SK-N-SH treated with all-trans-retinoic acid at 6 μM for 48 hours (cell line): ENCODE data around the gene SLC25A26.

Experiments
- BACH2 ChIP-seq: fragments of 250-450 bp; sonication (Bioruptor Pico); IDR thresholded peaks from 2 replicates; pipeline ENCODE4 v1.9.0; 2021; ENCODE audit warnings: mild to moderate bottlenecking, borderline replicate concordance
- ESRRG ChIP-seq: fragments of 250-450 bp; sonication (Bioruptor Pico); IDR thresholded peaks from 2 replicates; pipeline ENCODE4 v1.6.1; 2021; ENCODE audit warnings: mild to moderate bottlenecking
- OSR1 ChIP-seq: fragments of 250-450 bp; sonication (Bioruptor Pico); IDR thresholded peaks from 2 replicates; pipeline ENCODE4 v1.8.0; 2022; ENCODE audit warnings: moderate library complexity, mild to moderate bottlenecking, inconsistent platforms
- PATZ1 ChIP-seq: fragments of 250-450 bp; sonication (Bioruptor Pico); IDR thresholded peaks from 2 replicates; pipeline ENCODE4 v1.8.0; 2020; ENCODE audit warnings: mild to moderate bottlenecking, moderate library complexity, borderline replicate concordance
- SNAI2 ChIP-seq: fragments of 250-450 bp; sonication (Bioruptor Pico); IDR thresholded peaks from 2 replicates; pipeline ENCODE4 v1.5.0; 2020; ENCODE audit warnings: mild to moderate bottlenecking, moderate library complexity
- TSHZ2 ChIP-seq: fragments of 250-450 bp; sonication (Bioruptor Pico); IDR thresholded peaks from 2 replicates; pipeline ENCODE4 v1.5.0; 2020; ENCODE audit warnings: mild to moderate bottlenecking, moderate library complexity
- ZC3H10 ChIP-seq: fragments of 250-450 bp; sonication (Bioruptor Pico); IDR thresholded peaks from 2 replicates; pipeline ENCODE4 v1.5.1; 2021; ENCODE audit warnings: mild to moderate bottlenecking, moderate library complexity

GRCh38 chr3:66322436-66322835, 101.6 kb downstream of the SLC25A26 start:
- no peak for TF ChIP-seq PATZ1 (CRISPR knock-in tag)
- TF ChIP-seq ZC3H10 (CRISPR knock-in tag): no peak
- TF ChIP-seq OSR1: no peak
- no peak for TF ChIP-seq SNAI2 (CRISPR knock-in tag)
- TF ChIP-seq BACH2 (CRISPR knock-in tag): no peak
- TF ChIP-seq ESRRG: no peak
- TF ChIP-seq TSHZ2: no peak
